Trophoblast cell (in vitro differentiated cells and primary cell): ENCODE results near the gene SORCS3.

Source experiments
- DNase-seq, 2 donors: peaks; one replicate each; pipeline ENCODE4 v3.0.0-alpha.2; 2016
- H2AFZ ChIP-seq: 2 replicates; pipeline ENCODE4 v1.6.1; 2013; ENCODE audit warnings: low read length, moderate library complexity, mild to moderate bottlenecking; ENCODE audit not compliant: insufficient read depth, poor library complexity
- H2AK5ac ChIP-seq: 2 replicates; pipeline ENCODE4 v1.6.1; 2013; ENCODE audit warnings: mild to moderate bottlenecking, low read length
- H2BK120ac ChIP-seq: 2 replicates; pipeline ENCODE4 v1.6.1; 2013; ENCODE audit warnings: low read length, mild to moderate bottlenecking, moderate library complexity; ENCODE audit not compliant: insufficient read depth, poor library complexity
- H2BK12ac ChIP-seq: 2 replicates; pipeline ENCODE4 v1.6.1; 2013; ENCODE audit warnings: mild to moderate bottlenecking, low read length, moderate library complexity
- H2BK5ac ChIP-seq: 2 replicates; pipeline ENCODE4 v1.6.1; 2013; ENCODE audit warnings: low read length, low read depth, moderate library complexity, mild to moderate bottlenecking; ENCODE audit not compliant: poor library complexity
- H3K14ac ChIP-seq: 2 replicates; pipeline ENCODE4 v1.6.1; 2013; ENCODE audit warnings: mild to moderate bottlenecking, low read length
- H3K18ac ChIP-seq: 2 replicates; pipeline ENCODE4 v1.6.1; 2013; ENCODE audit warnings: mild to moderate bottlenecking, low read length
- H3K23ac ChIP-seq: 2 replicates; pipeline ENCODE4 v1.6.1; 2013; ENCODE audit warnings: low read length
- H3K27ac ChIP-seq: 2 replicates; pipeline ENCODE4 v1.5.1; 2013; ENCODE audit warnings: low read depth, mild to moderate bottlenecking, inconsistent platforms, low read length, moderate library complexity
- H3K27me3 ChIP-seq: 2 replicates; pipeline ENCODE4 v1.6.1; 2013; ENCODE audit warnings: inconsistent platforms, mild to moderate bottlenecking, low read length, moderate library complexity; ENCODE audit not compliant: insufficient read depth
- H3K36me3 ChIP-seq, 2 experiments: 1 replicate in 1 of 2; 2 replicates in 1 of 2; pipeline ENCODE4 v1.6.1; 2013; ENCODE audit warnings: low read length in 2 of 2, mild to moderate bottlenecking in 2 of 2, moderate library complexity in 1 of 2; ENCODE audit not compliant: insufficient read depth in 2 of 2, control insufficient read depth in 1 of 2
- H3K4ac ChIP-seq: 2 replicates; pipeline ENCODE4 v1.6.1; 2013; ENCODE audit warnings: low read depth, mild to moderate bottlenecking, low read length, moderate library complexity
- H3K4me1 ChIP-seq, 2 experiments: 1 replicate in 1 of 2; 2 replicates in 1 of 2; pipeline ENCODE4 v1.6.1; 2013; ENCODE audit warnings: low read length in 2 of 2, mild to moderate bottlenecking in 2 of 2, moderate library complexity in 1 of 2; ENCODE audit not compliant: insufficient read depth in 2 of 2, control insufficient read depth in 1 of 2
- H3K4me2 ChIP-seq: 2 replicates; pipeline ENCODE4 v1.6.1; 2013; ENCODE audit warnings: inconsistent platforms, mild to moderate bottlenecking, low read length, moderate library complexity
- H3K4me3 ChIP-seq: 2 replicates; pipeline ENCODE4 v1.5.1; 2013; ENCODE audit warnings: mild to moderate bottlenecking, low read depth, low read length, inconsistent platforms
- H3K79me1 ChIP-seq: one replicate; pipeline ENCODE4 v1.6.1; 2013; ENCODE audit warnings: low read length
- H3K79me2 ChIP-seq: 2 replicates; pipeline ENCODE4 v1.6.1; 2013; ENCODE audit warnings: low read length, mild to moderate bottlenecking; ENCODE audit not compliant: control insufficient read depth, insufficient read depth, poor library complexity
- H3K9ac ChIP-seq: 2 replicates; pipeline ENCODE4 v1.6.1; 2013; ENCODE audit warnings: mild to moderate bottlenecking, low read length
- H3K9me3 ChIP-seq: 2 replicates; pipeline ENCODE4 v1.6.1; 2013; ENCODE audit warnings: low read depth, mild to moderate bottlenecking, control low read depth, inconsistent platforms, low read length; ENCODE audit not compliant: insufficient read depth
- H4K12ac ChIP-seq: 2 replicates; pipeline ENCODE4 v1.6.1; 2013; ENCODE audit warnings: low read depth, mild to moderate bottlenecking, low read length, moderate library complexity
- H4K8ac ChIP-seq: 2 replicates; pipeline ENCODE4 v1.6.1; 2013; ENCODE audit warnings: low read depth, mild to moderate bottlenecking, low read length, moderate library complexity
- H4K91ac ChIP-seq: one replicate; pipeline ENCODE4 v1.6.1; 2013; ENCODE audit warnings: low read depth, mild to moderate bottlenecking, low read length, moderate library complexity
- WGBS: extraction: QIAGEN DNeasy Blood & Tissue Kit; methylation state at CpG from one replicate; pipeline ENCODE4 v1.1.7; 2013; ENCODE audit warnings: missing lambda C conversion rate; ENCODE audit not compliant: insufficient read length, insufficient coverage; ENCODE audit errors: extremely low coverage; 5-methylcytosine and 5-hydroxymethylcytosine counted together

Gene SORCS3

DNA sequence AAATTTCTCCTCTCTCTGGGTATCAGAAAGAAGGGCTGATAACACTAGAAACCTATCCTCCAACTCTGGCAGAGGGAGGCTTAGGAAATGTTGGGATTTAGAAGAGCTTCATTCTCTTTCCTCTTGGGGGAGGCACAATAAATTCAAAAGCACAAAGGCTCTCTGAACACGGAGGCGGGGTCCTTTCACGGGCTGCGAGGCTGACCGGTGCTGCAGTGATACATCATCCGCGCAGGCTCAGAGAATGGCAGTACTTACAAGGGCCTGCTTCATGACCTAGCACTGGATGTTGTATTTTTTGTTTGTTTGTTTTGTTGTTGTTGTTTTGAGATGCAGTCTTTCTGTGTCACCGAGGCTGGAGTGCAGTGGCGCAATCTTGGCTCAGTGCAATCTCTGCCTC is 306.2 kb downstream of the SORCS3 start:
- Histone ChIP-seq H3K36me3 (no peaks in the 10 kb centered on the region), H3K4me1 (no peaks in the 10 kb centered on the region), H3K9me3 (no peaks in the 10 kb centered on the region), H3K27ac (no peak overlapping the region), H3K4me3 (no peak overlapping the region), H2BK120ac (no peak overlapping the region), H2BK5ac (no peak overlapping the region), H3K79me1 (no peaks in the 10 kb centered on the region), H2AK5ac (no peak overlapping the region), H3K18ac (no peak overlapping the region), H3K27me3 (peaks cover 3% of the 10 kb centered on the region), H3K79me2 (no peaks in the 10 kb centered on the region), H3K4me2 (no peak overlapping the region), H2AFZ (no peak overlapping the region), H2BK12ac (no peak overlapping the region), H3K9ac (no peak overlapping the region), H3K14ac (no peak overlapping the region), H4K91ac (no peak overlapping the region), H4K12ac (no peak overlapping the region), H4K8ac (no peak overlapping the region), H3K23ac (no peak overlapping the region), H3K4ac (no peak overlapping the region)
- DNase-seq: no peak
- no CpG with 5 or more reads among the region's 9 CpGs for WGBS

DNA sequence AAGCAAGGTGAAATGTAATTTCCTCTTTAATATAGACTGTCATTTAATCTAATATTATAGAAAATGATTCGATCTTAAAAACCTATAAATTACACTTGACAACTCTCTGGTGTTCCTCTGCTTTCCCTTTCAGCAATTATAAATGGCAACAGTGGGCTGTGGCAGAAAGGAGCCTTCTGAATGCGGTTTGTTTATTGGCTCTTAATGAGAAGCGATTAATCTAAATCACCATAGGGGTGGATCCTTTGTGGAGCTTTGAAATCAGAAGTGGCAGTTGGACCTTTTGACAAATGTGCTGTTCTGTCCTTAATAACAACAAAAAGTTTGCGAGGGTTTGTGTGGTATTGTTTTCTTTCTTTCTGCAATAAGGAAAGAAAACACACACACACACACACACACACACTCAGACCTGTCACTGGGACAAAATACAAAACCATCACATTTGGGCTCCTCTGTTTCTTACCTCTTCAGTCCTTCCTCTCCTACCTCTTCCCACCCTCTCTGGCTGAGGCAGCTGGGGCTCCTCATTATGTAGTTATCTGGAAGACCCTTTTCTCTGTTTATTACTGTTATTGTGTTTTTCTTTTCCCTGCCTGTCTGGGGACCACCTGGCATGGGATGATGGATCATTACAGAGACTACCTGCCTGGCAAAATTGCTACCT is 316.2 kb downstream of the SORCS3 start:
- Histone ChIP-seq H3K18ac (no peak overlapping the region), H3K14ac (no peak overlapping the region), H3K79me2 (no peaks in the 10 kb centered on the region), H3K36me3 (no peaks in the 10 kb centered on the region), H4K12ac (no peak overlapping the region), H3K79me1 (no peaks in the 10 kb centered on the region), H3K4me2 (no peak overlapping the region), H2BK5ac (no peak overlapping the region), H3K4me1 (no peaks in the 10 kb centered on the region), H4K8ac (no peak overlapping the region), H3K4ac (no peak overlapping the region), H3K27me3 (no peaks in the 10 kb centered on the region), H3K9me3 (peaks cover 3% of the 10 kb centered on the region), H2AFZ (no peak overlapping the region), H2BK120ac (no peak overlapping the region), H3K27ac (no peak overlapping the region), H2BK12ac (no peak overlapping the region), H3K9ac (no peak overlapping the region), H4K91ac (no peak overlapping the region), H3K23ac (no peak overlapping the region), H2AK5ac (no peak overlapping the region), H3K4me3 (no peak overlapping the region)
- DNase-seq: no peak
- WGBS: no CpG with 5 or more reads among the region's 4 CpGs

DNA sequence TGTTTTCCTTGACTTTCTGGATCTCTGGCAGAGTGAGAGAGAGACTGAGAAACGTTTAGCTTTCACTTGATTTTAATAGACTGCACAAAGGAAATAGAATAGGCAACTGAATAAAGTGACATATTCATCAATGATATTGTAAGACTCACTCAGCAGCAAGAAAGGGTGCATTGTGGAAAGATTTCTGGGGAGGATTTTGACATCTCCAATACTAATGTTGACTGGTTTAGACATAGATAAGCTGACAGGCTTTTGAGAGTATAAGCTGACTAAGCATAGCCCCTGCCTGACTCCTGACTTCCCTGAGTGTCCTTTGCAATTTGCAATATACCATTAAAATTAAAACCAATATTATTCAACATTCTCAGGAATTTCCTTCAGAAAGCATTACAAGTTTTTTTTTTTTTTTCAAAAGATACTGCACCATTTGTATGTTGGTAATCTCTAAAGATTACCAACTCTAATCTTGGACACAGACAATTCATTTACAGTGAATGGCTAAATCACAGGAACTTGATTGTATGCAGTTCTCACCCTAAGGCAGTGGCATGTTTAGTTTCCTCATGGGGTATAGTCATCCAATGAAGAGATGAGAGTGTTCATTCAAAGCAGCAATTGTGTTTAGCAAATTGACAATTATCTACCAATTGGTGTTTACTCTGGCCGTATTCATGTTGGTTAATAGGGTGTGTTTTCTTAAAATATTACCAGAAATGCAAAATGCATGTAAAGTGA is 325.6 kb downstream of the SORCS3 start:
- no peak overlapping the region for H3K4ac ChIP-seq
- H3K18ac ChIP-seq: no peak overlapping the region
- H3K23ac ChIP-seq: no peak overlapping the region
- no peak overlapping the region for H3K4me3 ChIP-seq
- H3K27me3 ChIP-seq: no peaks in the 10 kb centered on the region
- no peak overlapping the region for H2BK12ac ChIP-seq
- H2AFZ ChIP-seq: no peak overlapping the region
- no peaks in the 10 kb centered on the region for H3K4me1 ChIP-seq
- H3K4me2 ChIP-seq: no peak overlapping the region
- no peak overlapping the region for H4K91ac ChIP-seq
- no peaks in the 10 kb centered on the region for H3K79me1 ChIP-seq
- WGBS: no CpG with 5 or more reads among the region's 2 CpGs
- H3K14ac ChIP-seq: no peak overlapping the region
- H4K12ac ChIP-seq: no peak overlapping the region
- no peak overlapping the region for H2AK5ac ChIP-seq
- H4K8ac ChIP-seq: no peak overlapping the region
- H3K27ac ChIP-seq: no peak overlapping the region
- H3K79me2 ChIP-seq: no peaks in the 10 kb centered on the region
- no peaks in the 10 kb centered on the region for H3K36me3 ChIP-seq
- no peak overlapping the region for H2BK120ac ChIP-seq
- H3K9me3 ChIP-seq: no peaks in the 10 kb centered on the region
- H2BK5ac ChIP-seq: no peak overlapping the region
- DNase-seq: no peak
- H3K9ac ChIP-seq: no peak overlapping the region

DNA sequence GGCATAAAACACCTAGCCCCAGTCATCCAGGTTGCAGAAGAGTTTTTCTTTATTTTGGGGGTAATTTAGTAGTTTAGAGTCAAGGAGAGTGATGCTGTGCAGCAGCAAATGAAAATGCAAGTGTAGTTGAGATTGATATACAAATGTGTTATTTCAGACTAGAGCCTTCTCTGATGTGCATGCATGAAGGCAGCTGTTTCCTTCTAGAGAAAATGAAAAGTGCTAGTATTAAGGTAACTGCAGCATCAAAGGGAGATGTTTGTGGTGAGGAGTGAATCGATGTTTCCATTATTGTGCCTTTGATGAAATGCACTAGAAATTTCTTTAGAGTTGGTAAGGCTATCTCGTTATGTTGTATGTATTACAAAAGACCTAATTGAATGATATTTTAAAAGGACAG is 339.3 kb downstream of the SORCS3 start:
- Histone ChIP-seq H3K79me2 (no peaks in the 10 kb centered on the region), H3K27me3 (no peaks in the 10 kb centered on the region), H3K9me3 (no peaks in the 10 kb centered on the region), H4K12ac (no peak overlapping the region), H3K27ac (no peak overlapping the region), H3K4me1 (no peaks in the 10 kb centered on the region), H2BK5ac (no peak overlapping the region), H2BK12ac (no peak overlapping the region), H2AFZ (no peak overlapping the region), H3K14ac (no peak overlapping the region), H3K9ac (no peak overlapping the region), H3K18ac (no peak overlapping the region), H3K79me1 (no peaks in the 10 kb centered on the region), H2BK120ac (no peak overlapping the region), H4K8ac (no peak overlapping the region), H3K36me3 (no peaks in the 10 kb centered on the region), H2AK5ac (no peak overlapping the region), H3K4me3 (no peak overlapping the region), H3K4me2 (no peak overlapping the region), H3K23ac (no peak overlapping the region), H3K4ac (no peak overlapping the region), H4K91ac (no peak overlapping the region)
- WGBS: no CpG with 5 or more reads among the region's 2 CpGs
- DNase-seq: no peak
